ENCODE results near the gene MORN5. TPM values are rescaled to one million over a fixed set of nuclear protein-coding genes. Genes with fewer than 3 reads are reported as not detected.

The MORN5 gene
- polyA plus RNA-seq, 2 of the 4 experiments (the other 2 are of a cell fraction): not detected

GRCh38 chr9:122125158-122125508 is 34.6 kb upstream of the MORN5 start (continued):
- TF ChIP-seq RAD21 (conservative IDR thresholded peaks at IDR 0.05 in 1 of 2, IDR thresholded peaks at IDR 0.05 in 1 of 2) (peak; percentile 97 to 98), CHD4 (IDR thresholded peaks at IDR 0.05; ENCODE audit: borderline replicate concordance) (no peak), RARB (CRISPR knock-in tag; IDR thresholded peaks at IDR 0.05) (no peak), MAX (IDR thresholded peaks at IDR 0.05) (no peak), FOSB (CRISPR knock-in tag; IDR thresholded peaks at IDR 0.05) (no peak), CBX8 (IDR thresholded peaks at IDR 0.05) (no peak), GATA3 (IDR thresholded peaks at IDR 0.05; ENCODE audit: borderline replicate concordance) (no peak), KDM1A (IDR thresholded peaks at IDR 0.05; ENCODE audit: low read depth) (no peak)

GRCh38 chr9:122125509-122126330 is 34.0 kb upstream of the MORN5 start:
- FAIRE-seq (no peak), ATAC-seq (peak; percentile 18 to 40; a peak in 5 of 6 replicates), DNase-seq (ENCODE audit: low read depth in 1 of 2, low spot score in 1 of 2) (peak in 1 of 2 experiments; percentile 23)
- H3K4me2 ChIP-seq: peak overlapping the region; percentile 24; the same call in 1 of the 3 replicates
- TF ChIP-seq HMGXB4 (CRISPR knock-in tag; IDR thresholded peaks at IDR 0.05; ENCODE audit: borderline replicate concordance): no peak
- CTCF ChIA-PET: interaction anchor here (0.7 to 20.3 kb wide), 45 partner anchors 9 to 697 kb away, joined by 3 to 541 read pairs (median 5); partner anchors contain the start of genes MORN5, MRRF, NDUFA8 and RBM18
- no peaks in the 10 kb centered on the region for H3K9me3 ChIP-seq
- peaks cover 10% of the 10 kb centered on the region; the same call in 2 of the 3 replicates for H3K4me1 ChIP-seq
- 70% methylated on average over 18 of the region's 21 CpGs for WGBS (ENCODE audit: missing lambda C conversion rate)
- H3K27ac ChIP-seq: peak overlapping the region; percentile 7 to 38; a peak in 3 of 6 replicates
- POLR2A ChIA-PET: interaction anchor here (2.1 kb wide), 1 partner anchor 139 kb away, joined by 8 read pairs; the partner anchor contains the start of genes MRRF and RBM18
- H3K4me3 ChIP-seq: no peak overlapping the region

- TF ChIP-seq JUNB (IDR thresholded peaks at IDR 0.05): no peak
- no peak for TF ChIP-seq POLR2A (IDR thresholded peaks at IDR 0.05; ENCODE audit: low read length)
- no peak for TF ChIP-seq E2F6 (IDR thresholded peaks at IDR 0.05; ENCODE audit: borderline replicate concordance, low read depth)
- 83% methylated on average over 59 of the region's 64 CpGs for WGBS (ENCODE audit: missing lambda C conversion rate)
- DNase-seq (ENCODE audit: low read depth in 1 of 2, low spot score in 1 of 2) (no peak), FAIRE-seq (no peak), ATAC-seq (peak in 1 of 2 experiments; percentile 2; a peak in 1 of 6 replicates)
- POLR2A ChIA-PET: interaction anchor here (2.1 kb wide), 1 partner anchor 138 kb away, joined by 8 read pairs; the partner anchor contains the start of genes MRRF and RBM18
- Histone ChIP-seq H3K4me2 (peak overlapping the region; percentile 24; the same call in 1 of the 3 replicates), H3K4me3 (no peak overlapping the region), H3K9me3 (no peaks in the 10 kb centered on the region), H3K27ac (peak overlapping the region in 1 of 2 experiments; percentile 38; a peak in 2 of 6 replicates), H3K4me1 (peaks cover 10% of the 10 kb centered on the region; the same call in 2 of the 3 replicates)
- CTCF ChIA-PET: interaction anchor here (0.6 to 20.3 kb wide), 33 partner anchors 8 to 696 kb away, joined by 3 to 541 read pairs (median 5); partner anchors contain the start of genes MORN5, MRRF, NDUFA8 and RBM18
Measured at GRCh38 chr9:122126331-122127261, 33.1 kb upstream of the MORN5 start.

GRCh38 chr9:122127396-122127798 is 32.3 kb upstream of the MORN5 start:
- FAIRE-seq: no peak
- TF ChIP-seq ZFP36 (IDR thresholded peaks at IDR 0.05; ENCODE audit: borderline replicate concordance, partially characterized antibody) (no peak), REST (IDR thresholded peaks at IDR 0.05) (no peak)
- CTCF ChIA-PET: interaction anchor here (0.6 to 15.6 kb wide), 10 partner anchors 18 to 327 kb away, joined by 3 to 541 read pairs (median 4); partner anchors contain the start of genes MORN5, MRRF, NDUFA8 and RBM18
- no peak for ATAC-seq
- Histone ChIP-seq H3K4me3 (no peak overlapping the region), H3K27ac (peak overlapping the region in 1 of 2 experiments; percentile 38; a peak in 1 of 6 replicates), H3K9me3 (no peaks in the 10 kb centered on the region), H3K4me1 (peaks cover 10% of the 10 kb centered on the region; the same call in 2 of the 3 replicates), H3K4me2 (no peak overlapping the region)
- DNase-seq (ENCODE audit: low read depth in 1 of 2, low spot score in 1 of 2): no peak
- POLR2A ChIA-PET: no interaction called here
- no CpG with 5 or more reads among the region's 10 CpGs for WGBS (ENCODE audit: missing lambda C conversion rate)
